Vagina (tissue), 2 donors: Measurements from ENCODE around the gene KCNQ2.

ENCODE experiments used
- POLR2A ChIP-seq, 2 donors: fragments of 450-650 bp; IDR thresholded peaks; one replicate each; pipeline ENCODE4 v1.6.1; 2017; ENCODE audit warnings: antibody characterized with exemption in 2 of 2, mild to moderate bottlenecking in 2 of 2, moderate library complexity in 2 of 2
- POLR2AphosphoS5 ChIP-seq, 2 donors: sonication (generic); formaldehyde crosslinking; IDR thresholded peaks; one replicate each; pipeline ENCODE4 v1.9.0; 2017; ENCODE audit warnings: antibody characterized with exemption in 2 of 2, mild to moderate bottlenecking in 2 of 2, low read depth in 1 of 2; ENCODE audit not compliant: insufficient read depth in 1 of 2
- TF ChIP-seq, protein P1 (sequence below), 3 experiments: fragments of 450-650 bp in 2 of 3; fragments of 200-600 bp in 1 of 3; sonication (generic) in 1 of 3; IDR thresholded peaks; one replicate each; pipeline ENCODE4 v1.5.1; 2017 to 2019; ENCODE audit warnings: antibody characterized with exemption in 3 of 3, mild to moderate bottlenecking in 2 of 3, moderate library complexity in 2 of 3

GRCh38 chr20:63354636-63355350 is 117.7 kb downstream of the KCNQ2 start:
- TF ChIP-seq, protein P1, sequence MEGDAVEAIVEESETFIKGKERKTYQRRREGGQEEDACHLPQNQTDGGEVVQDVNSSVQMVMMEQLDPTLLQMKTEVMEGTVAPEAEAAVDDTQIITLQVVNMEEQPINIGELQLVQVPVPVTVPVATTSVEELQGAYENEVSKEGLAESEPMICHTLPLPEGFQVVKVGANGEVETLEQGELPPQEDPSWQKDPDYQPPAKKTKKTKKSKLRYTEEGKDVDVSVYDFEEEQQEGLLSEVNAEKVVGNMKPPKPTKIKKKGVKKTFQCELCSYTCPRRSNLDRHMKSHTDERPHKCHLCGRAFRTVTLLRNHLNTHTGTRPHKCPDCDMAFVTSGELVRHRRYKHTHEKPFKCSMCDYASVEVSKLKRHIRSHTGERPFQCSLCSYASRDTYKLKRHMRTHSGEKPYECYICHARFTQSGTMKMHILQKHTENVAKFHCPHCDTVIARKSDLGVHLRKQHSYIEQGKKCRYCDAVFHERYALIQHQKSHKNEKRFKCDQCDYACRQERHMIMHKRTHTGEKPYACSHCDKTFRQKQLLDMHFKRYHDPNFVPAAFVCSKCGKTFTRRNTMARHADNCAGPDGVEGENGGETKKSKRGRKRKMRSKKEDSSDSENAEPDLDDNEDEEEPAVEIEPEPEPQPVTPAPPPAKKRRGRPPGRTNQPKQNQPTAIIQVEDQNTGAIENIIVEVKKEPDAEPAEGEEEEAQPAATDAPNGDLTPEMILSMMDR (IDR thresholded peaks at IDR 0.05) = no peak
- no peak for TF ChIP-seq POLR2A (IDR thresholded peaks at IDR 0.05)
- no peak for TF ChIP-seq POLR2AphosphoS5 (IDR thresholded peaks at IDR 0.05; ENCODE audit: insufficient read depth in 1 of 2, low read depth in 1 of 2)
